Osteoblast (primary cell): ENCODE results near the gene AKAP5. TPM values are rescaled to one million over a fixed set of nuclear protein-coding genes. Genes with fewer than 3 reads are reported as not detected.

Source experiments
- DNase-seq: peaks from one replicate; pipeline ENCODE4 v3.0.0; 2011; ENCODE audit warnings: low spot score, mixed read lengths; ENCODE audit not compliant: insufficient read length; ENCODE audit errors: missing footprints
- H2AFZ ChIP-seq: 2 replicates; pipeline ENCODE4 v1.6.0; 2011; ENCODE audit warnings: mild to moderate bottlenecking, low read length
- H3K27ac ChIP-seq: 2 replicates; pipeline ENCODE4 v1.5.1; 2011; ENCODE audit warnings: mild to moderate bottlenecking, low read depth, low read length, moderate library complexity
- H3K27me3 ChIP-seq: 2 replicates; pipeline ENCODE4 v1.6.0; 2012; ENCODE audit warnings: mild to moderate bottlenecking, control low read depth, inconsistent platforms, low read length, moderate library complexity; ENCODE audit not compliant: insufficient read depth
- H3K36me3 ChIP-seq: 2 replicates; pipeline ENCODE4 v1.5.1; 2011; ENCODE audit warnings: mild to moderate bottlenecking, low read length, control low read depth, moderate library complexity; ENCODE audit not compliant: insufficient read depth
- H3K4me1 ChIP-seq: 2 replicates; pipeline ENCODE4 v1.5.1; 2011; ENCODE audit warnings: mild to moderate bottlenecking, low read length, control low read depth, moderate library complexity; ENCODE audit not compliant: insufficient read depth
- H3K4me2 ChIP-seq: 2 replicates; pipeline ENCODE4 v1.6.0; 2011; ENCODE audit warnings: mild to moderate bottlenecking, low read length; ENCODE audit not compliant: insufficient read depth
- H3K4me3 ChIP-seq: fragments of 200-600 bp; sonication (generic); 3 replicates; pipeline ENCODE4 v1.5.1; 2012; ENCODE audit warnings: mild to moderate bottlenecking, low read length, inconsistent platforms; ENCODE audit not compliant: insufficient read depth
- H3K79me2 ChIP-seq: 2 replicates; pipeline ENCODE4 v1.6.0; 2012; ENCODE audit warnings: mild to moderate bottlenecking, low read length, control low read depth, inconsistent platforms; ENCODE audit not compliant: insufficient read depth
- H3K9me3 ChIP-seq: 2 replicates; pipeline ENCODE4 v1.5.1; 2011; ENCODE audit warnings: low read depth, low read length, control low read depth
- H4K20me1 ChIP-seq: 2 replicates; pipeline ENCODE4 v1.6.0; 2012; ENCODE audit warnings: mild to moderate bottlenecking, low read length, control low read depth; ENCODE audit not compliant: insufficient read depth
- total RNA-seq: library from RNA; depleted of rRNA; stranded (reverse); fragments of >200 nt; gene quantifications from 2 replicates; pipeline ENCODE4 v1.2.3, GENCODE V29; 2012
- TF ChIP-seq, protein P1 (sequence below): IDR thresholded peaks from 2 replicates; pipeline ENCODE4 v1.5.1; 2011; ENCODE audit warnings: mild to moderate bottlenecking, low read depth, low read length, moderate library complexity; ENCODE audit errors: extremely low read depth

Gene AKAP5
- total RNA-seq, 1 donor, result 1.1 TPM

DNA sequence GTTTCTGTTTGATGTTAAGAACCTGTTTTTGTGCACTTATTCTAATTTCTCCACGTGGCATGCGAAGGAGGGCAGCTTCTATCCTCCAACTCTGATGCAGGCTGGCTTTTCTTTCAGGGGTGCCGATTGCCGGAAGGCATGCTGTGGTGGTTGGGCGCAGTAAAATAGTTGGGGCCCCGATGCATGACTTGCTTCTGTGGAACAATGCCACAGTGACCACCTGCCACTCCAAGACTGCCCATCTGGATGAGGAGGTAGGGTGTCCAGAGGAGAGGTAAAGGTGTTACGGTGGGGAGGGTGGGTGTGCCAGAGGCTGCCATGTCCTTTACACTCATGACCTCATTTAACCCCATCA lies 47.6 kb upstream of the AKAP5 start:
- H3K36me3 ChIP-seq, result peaks cover 42% of the 10 kb centered on the region

DNA sequence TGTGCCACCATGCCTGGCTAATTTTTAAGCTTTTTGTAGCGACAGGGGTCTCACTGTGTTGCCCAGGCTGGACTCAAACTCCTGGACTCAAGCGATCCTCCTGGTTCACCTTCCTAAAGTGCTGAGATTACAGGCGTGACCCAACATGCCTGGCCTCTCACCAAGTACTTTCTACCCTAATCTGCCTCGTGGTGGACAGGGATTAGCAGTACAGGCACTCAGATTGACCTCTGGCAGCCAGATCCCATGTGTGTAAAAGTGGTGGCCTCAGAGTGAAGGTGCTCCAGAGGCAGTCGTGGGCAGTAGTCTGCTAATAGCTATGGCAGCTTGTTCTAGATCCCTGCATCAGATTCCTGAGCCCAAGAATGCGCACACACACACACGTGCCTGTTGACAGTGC lies 46.3 kb upstream of the AKAP5 start:
- Histone ChIP-seq H3K4me2 (no peak overlapping the region), H3K4me3 (no peak overlapping the region), H3K79me2 (no peaks in the 10 kb centered on the region), H3K27me3 (no peaks in the 10 kb centered on the region), H3K27ac (no peak overlapping the region), H4K20me1 (no peaks in the 10 kb centered on the region), H2AFZ (no peak overlapping the region), H3K4me1 (peaks cover 28% of the 10 kb centered on the region), H3K36me3 (peaks cover 44% of the 10 kb centered on the region), H3K9me3 (no peaks in the 10 kb centered on the region)
- DNase-seq, result no peak
- TF ChIP-seq, protein P1, sequence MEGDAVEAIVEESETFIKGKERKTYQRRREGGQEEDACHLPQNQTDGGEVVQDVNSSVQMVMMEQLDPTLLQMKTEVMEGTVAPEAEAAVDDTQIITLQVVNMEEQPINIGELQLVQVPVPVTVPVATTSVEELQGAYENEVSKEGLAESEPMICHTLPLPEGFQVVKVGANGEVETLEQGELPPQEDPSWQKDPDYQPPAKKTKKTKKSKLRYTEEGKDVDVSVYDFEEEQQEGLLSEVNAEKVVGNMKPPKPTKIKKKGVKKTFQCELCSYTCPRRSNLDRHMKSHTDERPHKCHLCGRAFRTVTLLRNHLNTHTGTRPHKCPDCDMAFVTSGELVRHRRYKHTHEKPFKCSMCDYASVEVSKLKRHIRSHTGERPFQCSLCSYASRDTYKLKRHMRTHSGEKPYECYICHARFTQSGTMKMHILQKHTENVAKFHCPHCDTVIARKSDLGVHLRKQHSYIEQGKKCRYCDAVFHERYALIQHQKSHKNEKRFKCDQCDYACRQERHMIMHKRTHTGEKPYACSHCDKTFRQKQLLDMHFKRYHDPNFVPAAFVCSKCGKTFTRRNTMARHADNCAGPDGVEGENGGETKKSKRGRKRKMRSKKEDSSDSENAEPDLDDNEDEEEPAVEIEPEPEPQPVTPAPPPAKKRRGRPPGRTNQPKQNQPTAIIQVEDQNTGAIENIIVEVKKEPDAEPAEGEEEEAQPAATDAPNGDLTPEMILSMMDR, result no peak

More for the DNA sequence above, 47.6 kb upstream of the AKAP5 start:
- Histone ChIP-seq H3K27me3 (no peaks in the 10 kb centered on the region), H3K4me1 (peaks cover 27% of the 10 kb centered on the region), H2AFZ (no peak overlapping the region), H3K79me2 (no peaks in the 10 kb centered on the region), H3K4me3 (no peak overlapping the region), H3K27ac (no peak overlapping the region), H4K20me1 (no peaks in the 10 kb centered on the region), H3K9me3 (no peaks in the 10 kb centered on the region), H3K4me2 (peak overlapping the region; percentile 23)
- no peak for DNase-seq
- TF ChIP-seq, protein P1, result no peak

DNA sequence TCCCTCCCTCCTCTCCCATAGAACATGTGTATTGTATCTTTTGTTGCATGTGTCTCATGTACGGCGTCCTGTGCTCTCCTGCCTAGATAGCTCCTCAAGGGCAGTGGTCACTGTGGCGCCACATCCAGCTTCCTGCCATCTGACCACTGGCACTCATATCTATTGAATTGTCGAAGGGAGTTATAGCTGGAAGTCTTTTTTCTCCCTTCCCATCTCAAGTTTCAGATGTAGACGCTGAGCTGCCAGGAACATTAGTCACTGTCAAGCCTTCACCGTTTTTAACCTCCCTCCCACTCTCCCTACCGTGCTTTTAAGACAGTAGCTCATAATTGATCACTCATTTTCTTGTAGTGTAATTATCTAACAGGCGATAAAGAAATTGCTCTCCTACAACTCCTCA lies 44.1 kb upstream of the AKAP5 start:
- no peaks in the 10 kb centered on the region for H3K27me3 ChIP-seq
- TF ChIP-seq, protein P1, result no peak
- DNase-seq, result peak; percentile 67
- no peaks in the 10 kb centered on the region for H4K20me1 ChIP-seq
- H3K4me2 ChIP-seq, result peak overlapping the region; percentile 68
- H3K4me1 ChIP-seq, result peaks cover 35% of the 10 kb centered on the region
- H3K36me3 ChIP-seq, result peaks cover 47% of the 10 kb centered on the region
- peak overlapping the region; percentile 6 for H3K4me3 ChIP-seq
- H3K27ac ChIP-seq, result peak overlapping the region; percentile 74
- no peaks in the 10 kb centered on the region for H3K79me2 ChIP-seq
- peak overlapping the region; percentile 69 for H2AFZ ChIP-seq
- H3K9me3 ChIP-seq, result no peaks in the 10 kb centered on the region

DNA sequence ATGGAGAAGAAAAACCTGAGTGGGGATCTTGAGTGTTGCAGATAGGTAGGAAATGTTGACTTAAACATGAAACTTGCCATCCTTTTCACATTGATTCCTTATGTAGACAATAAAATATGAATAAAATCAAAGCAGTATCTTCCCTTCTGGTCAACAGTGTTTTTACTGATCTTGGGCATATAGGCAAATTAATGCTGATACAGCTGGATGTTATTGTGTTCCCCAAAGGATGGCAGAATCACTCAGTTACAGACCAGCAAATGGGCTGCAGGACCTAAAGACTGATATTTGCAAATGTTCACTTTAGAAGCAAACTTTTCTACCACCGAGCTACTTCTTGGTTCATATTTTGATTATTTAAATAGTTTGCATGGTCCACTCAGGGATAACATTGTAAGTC lies 43.3 kb upstream of the AKAP5 start:
- H3K4me1 ChIP-seq, result peaks cover 28% of the 10 kb centered on the region
- TF ChIP-seq, protein P1, result no peak

More for the DNA sequence above, 43.3 kb upstream of the AKAP5 start:
- Histone ChIP-seq H4K20me1 (no peaks in the 10 kb centered on the region), H3K4me2 (no peak overlapping the region), H3K27me3 (no peaks in the 10 kb centered on the region), H3K27ac (no peak overlapping the region), H3K4me3 (no peak overlapping the region), H3K36me3 (peaks cover 47% of the 10 kb centered on the region), H2AFZ (no peak overlapping the region), H3K9me3 (no peaks in the 10 kb centered on the region), H3K79me2 (no peaks in the 10 kb centered on the region)
- no peak for DNase-seq
